Right lobe of liver (tissue), 4 donors: ENCODE data around the gene SOWAHB.
"Not testable (repeated sequence)": the region's sequence is repeated elsewhere in the genome, so short reads cannot be mapped to it uniquely, and the experiment has no call there.

ENCODE experiments used
- POLR2A ChIP-seq: fragments of 450-650 bp; IDR thresholded peaks from one replicate; pipeline ENCODE4 v1.6.1; 2017; ENCODE audit warnings: antibody characterized with exemption, mild to moderate bottlenecking
- TF ChIP-seq, protein P1 (sequence below), 4 donors: fragments of 200-600 bp in 3 of 4; fragments of 450-650 bp in 1 of 4; IDR thresholded peaks; one replicate each; pipeline versions ENCODE4 v1.5.1 to v1.8.0; 2016 to 2022; ENCODE audit warnings: antibody characterized with exemption in 4 of 4, mild to moderate bottlenecking in 2 of 4
- donor health status: DM: no; HTN: no; CAD: no.
- donor health status: DM: no; HTN: no; CAD: no.
- donor health status: DM: no; HTN: yes; CAD: no.

DNA sequence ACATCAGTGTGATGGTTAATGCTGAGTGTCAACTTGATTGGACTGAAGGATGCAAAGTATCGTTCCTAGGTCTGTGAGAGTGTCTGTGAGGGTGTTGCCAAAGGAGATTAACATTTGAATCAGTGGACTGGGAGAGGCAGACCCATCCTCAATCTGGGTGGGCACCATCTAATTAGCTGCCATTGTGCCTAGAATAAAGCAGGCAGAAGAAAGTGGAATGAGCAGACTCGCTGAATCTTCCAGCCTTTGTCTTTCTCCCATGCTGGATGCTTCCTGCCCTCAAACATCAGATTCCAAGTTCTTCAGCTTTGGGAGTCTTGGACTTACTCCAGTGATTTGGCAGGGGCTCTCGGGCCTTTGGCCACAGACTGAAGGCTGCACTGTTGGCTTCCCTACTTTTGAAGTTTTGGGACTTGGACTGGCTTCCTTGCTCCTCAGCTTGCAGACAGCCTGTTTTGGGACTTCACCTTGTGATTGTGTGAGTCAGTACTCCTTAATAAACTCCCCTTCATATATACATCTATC is 19.2 kb downstream of the SOWAHB start:
- TF ChIP-seq, protein P1, sequence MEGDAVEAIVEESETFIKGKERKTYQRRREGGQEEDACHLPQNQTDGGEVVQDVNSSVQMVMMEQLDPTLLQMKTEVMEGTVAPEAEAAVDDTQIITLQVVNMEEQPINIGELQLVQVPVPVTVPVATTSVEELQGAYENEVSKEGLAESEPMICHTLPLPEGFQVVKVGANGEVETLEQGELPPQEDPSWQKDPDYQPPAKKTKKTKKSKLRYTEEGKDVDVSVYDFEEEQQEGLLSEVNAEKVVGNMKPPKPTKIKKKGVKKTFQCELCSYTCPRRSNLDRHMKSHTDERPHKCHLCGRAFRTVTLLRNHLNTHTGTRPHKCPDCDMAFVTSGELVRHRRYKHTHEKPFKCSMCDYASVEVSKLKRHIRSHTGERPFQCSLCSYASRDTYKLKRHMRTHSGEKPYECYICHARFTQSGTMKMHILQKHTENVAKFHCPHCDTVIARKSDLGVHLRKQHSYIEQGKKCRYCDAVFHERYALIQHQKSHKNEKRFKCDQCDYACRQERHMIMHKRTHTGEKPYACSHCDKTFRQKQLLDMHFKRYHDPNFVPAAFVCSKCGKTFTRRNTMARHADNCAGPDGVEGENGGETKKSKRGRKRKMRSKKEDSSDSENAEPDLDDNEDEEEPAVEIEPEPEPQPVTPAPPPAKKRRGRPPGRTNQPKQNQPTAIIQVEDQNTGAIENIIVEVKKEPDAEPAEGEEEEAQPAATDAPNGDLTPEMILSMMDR (IDR thresholded peaks at IDR 0.05) = not testable (repeated sequence)
- TF ChIP-seq POLR2A = not testable (repeated sequence)
